BE2C (cell line): Measurements from ENCODE around the gene TADA2B.

Experiments used
- DNase-seq: peaks from one replicate; pipeline ENCODE4 v3.0.0-alpha.2; 2020
- H3K27me3 ChIP-seq: fragments of 250-450 bp; sonication (Bioruptor Pico); 2 replicates; pipeline ENCODE4 v1.5.1; 2020; ENCODE audit warnings: mild to moderate bottlenecking
- H3K36me3 ChIP-seq: fragments of 250-450 bp; sonication (Bioruptor Pico); 2 replicates; pipeline ENCODE4 v1.5.1; 2020; ENCODE audit warnings: mild to moderate bottlenecking
- H3K4me1 ChIP-seq: fragments of 250-450 bp; sonication (Bioruptor Pico); 2 replicates; pipeline ENCODE4 v1.5.1; 2020
- H3K4me3 ChIP-seq: 2 replicates; pipeline ENCODE4 v1.5.1; 2011; ENCODE audit warnings: low read depth, low read length
- H3K9me3 ChIP-seq: fragments of 250-450 bp; sonication (Bioruptor Pico); 2 replicates; pipeline ENCODE4 v1.5.1; 2020
- CTCF ChIP-seq: IDR thresholded peaks from 2 replicates; pipeline ENCODE4 v1.5.1; 2012; ENCODE audit warnings: mild to moderate bottlenecking, low read depth, low read length

TADA2B gene

GRCh38 chr4:7050481-7051143 lies 7.4 kb downstream of the TADA2B start:
- no peaks in the 10 kb centered on the region for H3K9me3 ChIP-seq
- H3K4me1 ChIP-seq = peaks cover 10% of the 10 kb centered on the region; the same call in 1 of the 2 replicates
- no peak for DNase-seq
- H3K27me3 ChIP-seq = no peaks in the 10 kb centered on the region
- H3K4me3 ChIP-seq = no peak overlapping the region
- peaks cover 28% of the 10 kb centered on the region for H3K36me3 ChIP-seq
- no peak for TF ChIP-seq CTCF

- TF ChIP-seq CTCF = no peak
- no peaks in the 10 kb centered on the region for H3K9me3 ChIP-seq
- DNase-seq = no peak
- H3K36me3 ChIP-seq = peaks cover 30% of the 10 kb centered on the region
- H3K27me3 ChIP-seq = no peaks in the 10 kb centered on the region
- no peak overlapping the region for H3K4me3 ChIP-seq
- peaks cover 5% of the 10 kb centered on the region; the same call in 1 of the 2 replicates for H3K4me1 ChIP-seq
Observed at GRCh38 chr4:7051144-7051495, 7.9 kb downstream of the TADA2B start.

- no peak overlapping the region for H3K4me3 ChIP-seq
- no peak for DNase-seq
- H3K36me3 ChIP-seq = peaks cover 34% of the 10 kb centered on the region
- no peaks in the 10 kb centered on the region for H3K9me3 ChIP-seq
- H3K27me3 ChIP-seq = no peaks in the 10 kb centered on the region
- H3K4me1 ChIP-seq = no peaks in the 10 kb centered on the region
- TF ChIP-seq CTCF = no peak
Observed at GRCh38 chr4:7051905-7052304, 8.7 kb downstream of the TADA2B start.

- H3K4me1 ChIP-seq = no peaks in the 10 kb centered on the region
Observed at GRCh38 chr4:7052313-7052712, 9.1 kb downstream of the TADA2B start.

GRCh38 chr4:7052923-7053715 lies 9.9 kb downstream of the TADA2B start:
- Histone ChIP-seq H3K36me3 (peaks cover 41% of the 10 kb centered on the region), H3K4me1 (no peaks in the 10 kb centered on the region), H3K9me3 (no peaks in the 10 kb centered on the region), H3K27me3 (no peaks in the 10 kb centered on the region), H3K4me3 (no peak overlapping the region)
- no peak for DNase-seq
- TF ChIP-seq CTCF = no peak

More at GRCh38 chr4:7052313-7052712, 9.1 kb downstream of the TADA2B start:
- DNase-seq = no peak
- no peak for TF ChIP-seq CTCF
- no peaks in the 10 kb centered on the region for H3K9me3 ChIP-seq
- no peaks in the 10 kb centered on the region for H3K27me3 ChIP-seq
- H3K4me3 ChIP-seq = no peak overlapping the region
- H3K36me3 ChIP-seq = peaks cover 35% of the 10 kb centered on the region
